Neural cell (in vitro differentiated cells): ENCODE data around the gene RTL1. TPM values are rescaled to one million over a fixed set of nuclear protein-coding genes. Genes with fewer than 3 reads are reported as not detected.

Experiments used
- H2AFZ ChIP-seq: fragments of 200-600, 300-800 bp; sonication (generic), shearing (Covaris generic); 2 replicates; pipeline ENCODE4 v1.6.0; 2014; ENCODE audit warnings: low read depth, mild to moderate bottlenecking, antibody characterized with exemption, low read length, moderate library complexity
- H3F3A ChIP-seq: fragments of 200-600 bp; shearing (Covaris generic); 2 replicates; pipeline ENCODE4 v1.6.1; 2016; ENCODE audit warnings: mild to moderate bottlenecking, moderate library complexity, mixed read lengths, antibody characterized with exemption, low read length; ENCODE audit not compliant: insufficient read depth, poor library complexity, severe bottlenecking
- H3K27ac ChIP-seq: fragments of 200-600, 300-800 bp; sonication (generic), shearing (Covaris generic); 2 replicates; pipeline ENCODE4 v1.5.1; 2014; ENCODE audit warnings: mild to moderate bottlenecking, low read length, moderate library complexity
- H3K27me3 ChIP-seq: fragments of 300-800, 200-600 bp; sonication (generic), shearing (Covaris generic); 2 replicates; pipeline ENCODE4 v1.6.0; 2014; ENCODE audit warnings: mild to moderate bottlenecking, low read depth, low read length, moderate library complexity; ENCODE audit not compliant: insufficient read depth
- H3K36me3 ChIP-seq: fragments of 300-800, 200-600 bp; sonication (generic), shearing (Covaris generic); 2 replicates; pipeline ENCODE4 v1.5.1; 2014; ENCODE audit warnings: mild to moderate bottlenecking, antibody characterized with exemption, low read length, moderate library complexity; ENCODE audit not compliant: insufficient read depth
- H3K4me2 ChIP-seq: fragments of 300-800, 200-600 bp; sonication (generic), shearing (Covaris generic); 2 replicates; pipeline ENCODE4 v1.6.0; 2014; ENCODE audit warnings: mild to moderate bottlenecking, low read length
- H3K4me3 ChIP-seq: fragments of 300-800, 200-600 bp; sonication (generic), shearing (Covaris generic); 2 replicates; pipeline ENCODE4 v1.5.1; 2014; ENCODE audit warnings: mild to moderate bottlenecking, low read length, moderate library complexity
- H3K79me2 ChIP-seq: fragments of 200-600 bp; shearing (Covaris generic); replicated peaks from 2 replicates; pipeline ENCODE4 v1.6.0; 2014; ENCODE audit warnings: mild to moderate bottlenecking, low read length, moderate library complexity; ENCODE audit not compliant: insufficient read depth
- H3K9ac ChIP-seq: fragments of 300-800, 200-600 bp; sonication (generic), shearing (Covaris generic); 2 replicates; pipeline ENCODE4 v1.6.1; 2016; ENCODE audit warnings: mild to moderate bottlenecking, low read length, mixed read lengths
- H3K9me2 ChIP-seq: fragments of 200-600 bp; shearing (Covaris generic); 2 replicates; pipeline ENCODE4 v1.6.1; 2016; ENCODE audit warnings: mild to moderate bottlenecking, low read length, mixed read lengths; ENCODE audit not compliant: insufficient read depth
- H3K9me3 ChIP-seq: fragments of 200-600, 300-800 bp; sonication (generic), shearing (Covaris generic); 2 replicates; pipeline ENCODE4 v1.6.1; 2016; ENCODE audit warnings: mild to moderate bottlenecking, mixed run types, low read length, moderate library complexity, mixed read lengths
- H4K20me1 ChIP-seq: fragments of 200-600 bp; shearing (Covaris generic); 2 replicates; pipeline ENCODE4 v1.6.1; 2016; ENCODE audit warnings: mild to moderate bottlenecking, mixed run types; ENCODE audit not compliant: insufficient read depth
- EP300 ChIP-seq: fragments of 450-650 bp; conservative IDR thresholded peaks from 2 replicates; pipeline ENCODE4 v1.6.1; 2014; ENCODE audit warnings: antibody characterized with exemption, mild to moderate bottlenecking, moderate library complexity; ENCODE audit not compliant: poor library complexity, severe bottlenecking
- EZH2 ChIP-seq: fragments of 200-600, 300-800 bp; shearing (Covaris generic), sonication (generic); IDR thresholded peaks from 2 replicates; pipeline ENCODE4 v1.6.1; 2014; ENCODE audit warnings: antibody characterized with exemption, low read length, borderline replicate concordance, mild to moderate bottlenecking; ENCODE audit not compliant: insufficient read depth, poor library complexity, severe bottlenecking
- MXI1 ChIP-seq: fragments of 450-650 bp; conservative IDR thresholded peaks from 2 replicates; pipeline ENCODE4 v1.6.1; 2014; ENCODE audit warnings: antibody characterized with exemption, mild to moderate bottlenecking; ENCODE audit not compliant: poor library complexity, severe bottlenecking
- POLR2AphosphoS5 ChIP-seq: IDR thresholded peaks from 2 replicates; pipeline ENCODE4 v1.6.1; 2012
- RAD21 ChIP-seq: fragments of 450-650 bp; conservative IDR thresholded peaks from 2 replicates; pipeline ENCODE4 v1.6.1; 2014; ENCODE audit warnings: antibody characterized with exemption, mild to moderate bottlenecking, moderate library complexity
- SMC3 ChIP-seq: fragments of 450-650 bp; conservative IDR thresholded peaks from 2 replicates; pipeline ENCODE4 v1.6.1; 2014; ENCODE audit warnings: antibody characterized with exemption, mild to moderate bottlenecking, moderate library complexity; ENCODE audit not compliant: poor library complexity
- TAF1 ChIP-seq: IDR thresholded peaks from 2 replicates; pipeline ENCODE4 v1.6.1; 2012; ENCODE audit warnings: low read depth
- polyA plus RNA-seq: library from polyadenylated mRNA; depleted of rRNA; stranded (reverse); fragments of >200 nt; gene quantifications from 2 replicates; pipeline ENCODE4 v1.2.3, GENCODE V29; 2014
- TF ChIP-seq, protein P1 (sequence below): IDR thresholded peaks from 2 replicates; pipeline ENCODE4 v1.6.1; 2012; ENCODE audit warnings: borderline replicate concordance
- TF ChIP-seq, protein P2 (sequence below): fragments of 450-650 bp; IDR thresholded peaks from 2 replicates; pipeline ENCODE4 v1.5.1; 2014; ENCODE audit warnings: antibody characterized with exemption, mild to moderate bottlenecking, moderate library complexity; ENCODE audit not compliant: poor library complexity, severe bottlenecking

RTL1 gene
- polyA plus RNA-seq, 1 donor from 2014 or later, result not detected

DNA sequence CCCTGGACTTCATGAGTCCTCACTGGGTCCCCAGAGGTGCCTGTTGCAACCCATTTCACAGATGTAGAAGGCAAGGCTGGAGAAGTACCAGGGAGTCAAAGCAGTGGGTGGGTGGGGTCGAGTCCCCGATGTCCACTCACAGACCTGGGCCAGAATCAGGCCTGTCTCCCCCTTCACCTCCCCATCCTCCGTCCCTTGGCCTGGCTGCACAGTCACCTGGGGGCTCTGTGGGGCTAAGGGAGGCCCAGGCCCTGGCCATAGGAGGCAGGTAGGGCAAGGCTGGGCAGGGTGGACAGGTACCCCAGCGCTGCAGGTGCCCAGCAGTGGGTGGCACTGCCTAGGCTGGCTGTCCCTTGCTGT lies 29.5 kb downstream of the RTL1 start:
- TF ChIP-seq SMC3, result no peak
- TF ChIP-seq POLR2AphosphoS5, result no peak
- no peak for TF ChIP-seq TAF1
- Histone ChIP-seq H3F3A (no peaks in the 10 kb centered on the region), H2AFZ (no peak overlapping the region), H3K4me3 (no peak overlapping the region), H3K27ac (no peak overlapping the region), H3K27me3 (no peaks in the 10 kb centered on the region), H3K9me3 (no peaks in the 10 kb centered on the region), H4K20me1 (no peaks in the 10 kb centered on the region), H3K4me2 (no peak overlapping the region), H3K36me3 (no peaks in the 10 kb centered on the region), H3K9ac (no peak overlapping the region), H3K9me2 (no peaks in the 10 kb centered on the region), H3K79me2 (no peaks in the 10 kb centered on the region)

DNA sequence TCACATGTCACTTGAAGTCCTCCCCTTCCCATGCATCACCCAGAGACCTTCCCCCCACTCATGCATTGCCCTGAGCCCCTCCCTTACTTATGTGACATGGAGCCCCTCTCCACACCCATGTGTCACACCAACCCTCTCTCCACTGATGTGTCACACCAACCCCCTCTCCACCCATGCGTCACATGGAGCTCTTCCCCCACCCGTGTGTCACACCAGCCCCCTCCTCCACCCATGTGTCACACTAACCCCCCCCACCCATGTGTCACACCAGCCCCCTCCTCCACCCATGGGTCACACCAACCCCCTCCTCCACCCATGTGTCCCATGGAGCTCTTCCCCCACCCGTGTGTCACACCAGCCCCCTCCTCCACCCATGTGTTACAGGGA lies 30.4 kb downstream of the RTL1 start:
- Histone ChIP-seq H4K20me1 (no peaks in the 10 kb centered on the region), H3K9ac (no peak overlapping the region), H3K27me3 (no peaks in the 10 kb centered on the region), H3K4me2 (no peak overlapping the region), H3F3A (no peaks in the 10 kb centered on the region), H3K27ac (no peak overlapping the region), H3K79me2 (no peaks in the 10 kb centered on the region), H2AFZ (no peak overlapping the region), H3K4me3 (no peak overlapping the region), H3K9me2 (no peaks in the 10 kb centered on the region), H3K36me3 (no peaks in the 10 kb centered on the region), H3K9me3 (no peaks in the 10 kb centered on the region)
- TF ChIP-seq, protein P1, sequence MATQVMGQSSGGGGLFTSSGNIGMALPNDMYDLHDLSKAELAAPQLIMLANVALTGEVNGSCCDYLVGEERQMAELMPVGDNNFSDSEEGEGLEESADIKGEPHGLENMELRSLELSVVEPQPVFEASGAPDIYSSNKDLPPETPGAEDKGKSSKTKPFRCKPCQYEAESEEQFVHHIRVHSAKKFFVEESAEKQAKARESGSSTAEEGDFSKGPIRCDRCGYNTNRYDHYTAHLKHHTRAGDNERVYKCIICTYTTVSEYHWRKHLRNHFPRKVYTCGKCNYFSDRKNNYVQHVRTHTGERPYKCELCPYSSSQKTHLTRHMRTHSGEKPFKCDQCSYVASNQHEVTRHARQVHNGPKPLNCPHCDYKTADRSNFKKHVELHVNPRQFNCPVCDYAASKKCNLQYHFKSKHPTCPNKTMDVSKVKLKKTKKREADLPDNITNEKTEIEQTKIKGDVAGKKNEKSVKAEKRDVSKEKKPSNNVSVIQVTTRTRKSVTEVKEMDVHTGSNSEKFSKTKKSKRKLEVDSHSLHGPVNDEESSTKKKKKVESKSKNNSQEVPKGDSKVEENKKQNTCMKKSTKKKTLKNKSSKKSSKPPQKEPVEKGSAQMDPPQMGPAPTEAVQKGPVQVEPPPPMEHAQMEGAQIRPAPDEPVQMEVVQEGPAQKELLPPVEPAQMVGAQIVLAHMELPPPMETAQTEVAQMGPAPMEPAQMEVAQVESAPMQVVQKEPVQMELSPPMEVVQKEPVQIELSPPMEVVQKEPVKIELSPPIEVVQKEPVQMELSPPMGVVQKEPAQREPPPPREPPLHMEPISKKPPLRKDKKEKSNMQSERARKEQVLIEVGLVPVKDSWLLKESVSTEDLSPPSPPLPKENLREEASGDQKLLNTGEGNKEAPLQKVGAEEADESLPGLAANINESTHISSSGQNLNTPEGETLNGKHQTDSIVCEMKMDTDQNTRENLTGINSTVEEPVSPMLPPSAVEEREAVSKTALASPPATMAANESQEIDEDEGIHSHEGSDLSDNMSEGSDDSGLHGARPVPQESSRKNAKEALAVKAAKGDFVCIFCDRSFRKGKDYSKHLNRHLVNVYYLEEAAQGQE, result no peak
- TF ChIP-seq EZH2 (no peak), POLR2AphosphoS5 (no peak), MXI1 (no peak), TAF1 (no peak), SMC3 (no peak), EP300 (no peak), RAD21 (no peak)
- TF ChIP-seq, protein P2, sequence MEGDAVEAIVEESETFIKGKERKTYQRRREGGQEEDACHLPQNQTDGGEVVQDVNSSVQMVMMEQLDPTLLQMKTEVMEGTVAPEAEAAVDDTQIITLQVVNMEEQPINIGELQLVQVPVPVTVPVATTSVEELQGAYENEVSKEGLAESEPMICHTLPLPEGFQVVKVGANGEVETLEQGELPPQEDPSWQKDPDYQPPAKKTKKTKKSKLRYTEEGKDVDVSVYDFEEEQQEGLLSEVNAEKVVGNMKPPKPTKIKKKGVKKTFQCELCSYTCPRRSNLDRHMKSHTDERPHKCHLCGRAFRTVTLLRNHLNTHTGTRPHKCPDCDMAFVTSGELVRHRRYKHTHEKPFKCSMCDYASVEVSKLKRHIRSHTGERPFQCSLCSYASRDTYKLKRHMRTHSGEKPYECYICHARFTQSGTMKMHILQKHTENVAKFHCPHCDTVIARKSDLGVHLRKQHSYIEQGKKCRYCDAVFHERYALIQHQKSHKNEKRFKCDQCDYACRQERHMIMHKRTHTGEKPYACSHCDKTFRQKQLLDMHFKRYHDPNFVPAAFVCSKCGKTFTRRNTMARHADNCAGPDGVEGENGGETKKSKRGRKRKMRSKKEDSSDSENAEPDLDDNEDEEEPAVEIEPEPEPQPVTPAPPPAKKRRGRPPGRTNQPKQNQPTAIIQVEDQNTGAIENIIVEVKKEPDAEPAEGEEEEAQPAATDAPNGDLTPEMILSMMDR, result no peak
